ENCODE data around the gene CYS1. TPM values are rescaled to one million over a fixed set of nuclear protein-coding genes. Genes with fewer than 3 reads are reported as not detected.

Gene CYS1
- polyA plus RNA-seq, 3 donors = not detected

DNA sequence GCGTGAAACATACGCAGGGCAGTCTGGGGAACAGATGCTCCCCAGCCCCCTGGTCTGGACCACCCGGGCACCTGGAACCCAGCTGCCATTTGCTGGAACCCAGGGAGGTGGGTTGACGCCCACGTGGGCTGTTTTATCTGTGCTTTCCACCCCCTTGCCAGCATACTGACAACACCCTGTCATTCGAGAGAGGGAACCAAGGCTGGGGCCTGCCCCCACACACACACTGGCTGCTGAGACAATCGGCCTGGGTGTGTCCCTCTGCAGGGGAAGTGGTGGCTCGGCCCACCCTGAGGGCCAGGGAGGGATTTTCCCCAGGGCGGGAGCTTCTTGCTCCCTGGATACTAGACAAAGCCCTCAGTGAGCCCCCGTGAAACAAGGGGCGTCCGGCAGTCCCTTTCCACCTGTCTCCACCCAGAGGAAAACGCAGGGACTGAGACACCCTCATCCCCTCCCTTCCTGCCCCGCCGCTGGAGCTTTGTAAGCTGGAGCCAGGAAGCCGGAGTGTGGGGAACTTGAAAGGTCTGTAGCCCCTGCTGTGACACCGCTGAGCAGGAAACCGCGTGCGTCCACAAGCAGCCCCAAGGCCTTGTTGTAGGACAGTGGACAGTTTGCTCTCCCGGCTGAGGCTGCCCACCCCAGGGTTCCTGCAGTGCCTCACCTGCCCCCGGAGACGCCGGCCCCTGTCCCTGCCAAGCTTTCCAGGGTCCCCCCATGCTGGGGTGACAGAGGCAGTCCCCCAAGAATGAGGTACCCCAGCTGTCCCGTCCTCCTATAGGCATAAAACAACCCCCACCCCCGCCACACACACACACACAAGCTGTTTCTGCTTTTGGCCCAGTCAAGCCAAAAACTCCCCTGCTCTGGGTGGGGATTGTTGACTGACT, 51.0 kb downstream of the CYS1 start:
- Histone ChIP-seq H2AFZ (ENCODE audit: insufficient read depth, low read depth, low read length, poor library complexity, severe bottlenecking) (peak overlapping the region; percentile 62), H3K9me3 (replicated peaks in 1 of 2; ENCODE audit: control insufficient read depth in 1 of 2, insufficient read depth in 1 of 2, low read length in 2 of 2) (no peaks in the 10 kb centered on the region), H3K4me2 (replicated peaks; ENCODE audit: extremely low read depth, low read length, poor library complexity, severe bottlenecking) (peak overlapping the region; percentile 76), H3K27me3 (ENCODE audit: control insufficient read depth in 2 of 2, insufficient read depth in 2 of 2, low read length in 2 of 2) (no peaks in the 10 kb centered on the region), H4K20me1 (ENCODE audit: insufficient read depth, low read length) (no peaks in the 10 kb centered on the region), H3K4me3 (replicated peaks in 1 of 3; ENCODE audit: low read depth in 2 of 3, low read length in 3 of 3) (peak overlapping the region; percentile 1 to 63 (median 55)), H3K4me1 (ENCODE audit: control insufficient read depth in 1 of 2, insufficient read depth in 2 of 2, low read length in 2 of 2) (peaks cover 65 to 71% of the 10 kb centered on the region in 2 donors), H3K27ac (ENCODE audit: low read depth in 1 of 2, low read length in 2 of 2) (peak overlapping the region; percentile 99 to 100), H3K79me2 (ENCODE audit: insufficient read depth, low read length) (peaks cover 15% of the 10 kb centered on the region), H3K36me3 (replicated peaks in 1 of 2; ENCODE audit: control insufficient read depth in 1 of 2, insufficient read depth in 2 of 2, low read length in 2 of 2) (no peaks in the 10 kb centered on the region), H3K9ac (ENCODE audit: insufficient read depth, low read length, poor library complexity, severe bottlenecking) (peak overlapping the region; percentile 95)
- whole genome bisulfite sequencing (ENCODE audit: insufficient coverage) = 23% methylated on average over 12 of the region's 26 CpGs
- no peak for TF ChIP-seq CTCF (IDR thresholded peaks at IDR 0.05)
- peak; percentile 92 to 94 (median 93) for DNase-seq
- Mint-ChIP-seq H3K36me3 (peaks cover 2 to 6% of the 10 kb centered on the region in 2 donors), H3K4me3 (peak overlapping the region; percentile 78 to 91), H3K9me3 (peaks cover 0 to 7% (median 4%) of the 10 kb centered on the region in 7 donors), H3K27ac (peak overlapping the region; percentile 98 to 99 (median 98)), H3K27me3 (ENCODE audit: low read depth in 3 of 3) (peaks cover 0 to 2% (median 0%) of the 10 kb centered on the region in 3 donors), H3K4me1 (peaks cover 59% of the 10 kb centered on the region)
- intact Hi-C loops (cut with micrococcal nuclease) = no loop called here

DNA sequence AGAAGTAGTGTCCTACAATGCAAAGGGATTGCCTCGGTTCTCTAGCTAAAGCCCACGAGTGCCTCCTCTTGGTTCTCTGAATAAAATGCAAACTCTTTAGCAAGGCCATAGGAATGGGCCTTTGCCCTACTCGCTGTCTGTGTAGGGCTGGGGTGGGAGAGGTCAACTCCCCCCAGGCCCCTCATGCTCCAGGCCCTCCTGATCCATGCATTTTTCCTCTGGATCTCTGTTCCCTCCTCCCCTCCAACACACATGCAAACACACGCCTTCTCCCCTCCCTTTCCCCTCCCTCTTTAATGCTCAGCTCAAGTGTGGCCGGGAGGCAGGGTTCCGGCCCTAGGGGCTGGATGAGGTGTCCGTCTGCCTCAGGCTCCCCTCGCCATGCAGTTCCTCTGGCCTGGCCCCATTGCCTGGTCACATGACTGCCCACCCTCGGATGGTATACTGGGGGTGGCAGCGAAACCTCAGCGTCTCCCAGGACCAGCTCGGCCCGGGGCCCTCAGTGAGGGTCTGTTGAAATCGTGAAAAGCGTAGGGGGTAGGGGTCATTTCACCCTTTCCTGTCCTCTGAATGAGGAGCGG, 51.7 kb downstream of the CYS1 start:
- Histone ChIP-seq H3K27ac (ENCODE audit: low read depth in 1 of 2, low read length in 2 of 2) (peak overlapping the region; percentile 99 to 100), H3K79me2 (ENCODE audit: insufficient read depth, low read length) (peaks cover 15% of the 10 kb centered on the region), H3K36me3 (replicated peaks in 1 of 2; ENCODE audit: control insufficient read depth in 1 of 2, insufficient read depth in 2 of 2, low read length in 2 of 2) (no peaks in the 10 kb centered on the region), H3K9me3 (replicated peaks in 1 of 2; ENCODE audit: control insufficient read depth in 1 of 2, insufficient read depth in 1 of 2, low read length in 2 of 2) (no peaks in the 10 kb centered on the region), H2AFZ (ENCODE audit: insufficient read depth, low read depth, low read length, poor library complexity, severe bottlenecking) (peak overlapping the region; percentile 62), H3K4me2 (replicated peaks; ENCODE audit: extremely low read depth, low read length, poor library complexity, severe bottlenecking) (peak overlapping the region; percentile 76), H3K4me3 (replicated peaks in 1 of 3; ENCODE audit: low read depth in 2 of 3, low read length in 3 of 3) (peak overlapping the region in 1 of 3 experiments; percentile 63), H4K20me1 (ENCODE audit: insufficient read depth, low read length) (no peaks in the 10 kb centered on the region), H3K9ac (ENCODE audit: insufficient read depth, low read length, poor library complexity, severe bottlenecking) (peak overlapping the region; percentile 95), H3K4me1 (ENCODE audit: control insufficient read depth in 1 of 2, insufficient read depth in 2 of 2, low read length in 2 of 2) (peaks cover 58 to 63% of the 10 kb centered on the region in 2 donors), H3K27me3 (ENCODE audit: control insufficient read depth in 2 of 2, insufficient read depth in 2 of 2, low read length in 2 of 2) (no peaks in the 10 kb centered on the region)
- H3K36me3 Mint-ChIP-seq = peaks cover 0 to 4% of the 10 kb centered on the region in 2 donors
- intact Hi-C loops (cut with micrococcal nuclease) = no loop called here
- H3K4me1 Mint-ChIP-seq = peaks cover 52% of the 10 kb centered on the region
- peak overlapping the region; percentile 98 to 99 (median 98) for H3K27ac Mint-ChIP-seq
- peak overlapping the region; percentile 48 to 78 for H3K4me3 Mint-ChIP-seq
- peak in 2 of 3 donors; percentile 26 to 35 for DNase-seq
- H3K27me3 Mint-ChIP-seq (ENCODE audit: low read depth in 3 of 3) = peaks cover 0 to 2% (median 0%) of the 10 kb centered on the region in 3 donors
- TF ChIP-seq CTCF (IDR thresholded peaks at IDR 0.05) = no peak
- 88% methylated on average over 6 of the region's 16 CpGs for whole genome bisulfite sequencing (ENCODE audit: insufficient coverage)
- H3K9me3 Mint-ChIP-seq = peaks cover 0 to 7% (median 2%) of the 10 kb centered on the region in 7 donors

All from CD14-positive monocyte (primary cell).